GM12891 (cell line): ENCODE measurements around the gene COPG2.

Source experiments
- PAX5 ChIP-seq: IDR thresholded peaks from 2 replicates; pipeline ENCODE4 v1.6.1; 2011; ENCODE audit warnings: low read length, moderate library complexity, mild to moderate bottlenecking; ENCODE audit not compliant: insufficient read depth, severe bottlenecking
- POLR2A ChIP-seq: IDR thresholded peaks from 2 replicates; pipeline ENCODE4 v1.6.1; 2011; ENCODE audit warnings: low read depth, low read length, control low read depth
- POLR2AphosphoS5 ChIP-seq: IDR thresholded peaks from 2 replicates; pipeline ENCODE4 v1.6.1; 2011; ENCODE audit warnings: low read depth, low read length, control low read depth
- POU2F2 ChIP-seq: IDR thresholded peaks from 2 replicates; pipeline ENCODE4 v1.6.1; 2011; ENCODE audit warnings: low read depth, mild to moderate bottlenecking, control low read depth, low read length, moderate library complexity
- SPI1 ChIP-seq: IDR thresholded peaks from 2 replicates; pipeline ENCODE4 v1.6.1; 2011; ENCODE audit warnings: low read depth, low read length, control low read depth
- TAF1 ChIP-seq: IDR thresholded peaks from 2 replicates; pipeline ENCODE4 v1.6.1; 2011; ENCODE audit warnings: low read depth, low read length, control low read depth

- TF ChIP-seq POLR2A: no peak
- no peak for TF ChIP-seq POLR2AphosphoS5
- no peak for TF ChIP-seq TAF1
- TF ChIP-seq PAX5: no peak
- TF ChIP-seq SPI1: no peak
- no peak for TF ChIP-seq POU2F2
Measured at GRCh38 chr7:130655286-130655685, 13.3 kb downstream of the COPG2 start.
